Measurements from ENCODE around the gene DOCK3.

- no peak for TF ChIP-seq CTCF (IDR thresholded peaks at IDR 0.05)
- no peak for TF ChIP-seq POLR2A (IDR thresholded peaks at IDR 0.05)
These were observed 15.9 kb upstream of the DOCK3 start for GRCh38 chr3:50658831-50659230.

Data from vagina (tissue), 2 donors.